AG09319 (cell line): ENCODE measurements around the gene LTBP2.
A peak's percentile ranks its signal among the peaks of the same experiment; 100 is the strongest.

ENCODE experiments used
- DNase-seq: peaks from one replicate; pipeline ENCODE4 v3.0.0-alpha.2; 2010; ENCODE audit warnings: low read depth; ENCODE audit errors: extremely low read depth
- CTCF ChIP-seq: IDR thresholded peaks from 2 replicates; pipeline ENCODE4 v1.5.1; 2011; ENCODE audit warnings: low read depth, mild to moderate bottlenecking, inconsistent platforms, low read length, moderate library complexity

LTBP2 gene

GRCh38 chr14:74628418-74628817, 16.4 kb upstream of the LTBP2 start:
- no peak for DNase-seq
- TF ChIP-seq CTCF = no peak

GRCh38 chr14:74627076-74627475, 15.0 kb upstream of the LTBP2 start:
- TF ChIP-seq CTCF = no peak
- DNase-seq = no peak

- no peak for DNase-seq
- TF ChIP-seq CTCF = no peak
These were observed 10.2 kb upstream of the LTBP2 start for GRCh38 chr14:74622257-74622656.

- TF ChIP-seq CTCF = no peak
These were observed 9.5 kb upstream of the LTBP2 start for GRCh38 chr14:74621556-74621955.

GRCh38 chr14:74620923-74621322, 8.9 kb upstream of the LTBP2 start:
- no peak for TF ChIP-seq CTCF
- no peak for DNase-seq

More at GRCh38 chr14:74621556-74621955, 9.5 kb upstream of the LTBP2 start:
- DNase-seq = no peak

GRCh38 chr14:74620497-74620921, 8.5 kb upstream of the LTBP2 start:
- peak; percentile 65 for DNase-seq
- TF ChIP-seq CTCF = no peak

GRCh38 chr14:74619672-74620131, 7.7 kb upstream of the LTBP2 start:
- peak; percentile 91 for DNase-seq
- no peak for TF ChIP-seq CTCF
